NCI-H82 (cell line): ENCODE data around the gene CDKN1C.
"Not testable (repeated sequence)": the region's sequence is repeated elsewhere in the genome, so short reads cannot be mapped to it uniquely, and the experiment has no call there.

Experiments used
- DNase-seq: peaks from one replicate; lab custom pipeline; 2025; lab: John Stamatoyannopoulos, UW

CDKN1C gene

DNA sequence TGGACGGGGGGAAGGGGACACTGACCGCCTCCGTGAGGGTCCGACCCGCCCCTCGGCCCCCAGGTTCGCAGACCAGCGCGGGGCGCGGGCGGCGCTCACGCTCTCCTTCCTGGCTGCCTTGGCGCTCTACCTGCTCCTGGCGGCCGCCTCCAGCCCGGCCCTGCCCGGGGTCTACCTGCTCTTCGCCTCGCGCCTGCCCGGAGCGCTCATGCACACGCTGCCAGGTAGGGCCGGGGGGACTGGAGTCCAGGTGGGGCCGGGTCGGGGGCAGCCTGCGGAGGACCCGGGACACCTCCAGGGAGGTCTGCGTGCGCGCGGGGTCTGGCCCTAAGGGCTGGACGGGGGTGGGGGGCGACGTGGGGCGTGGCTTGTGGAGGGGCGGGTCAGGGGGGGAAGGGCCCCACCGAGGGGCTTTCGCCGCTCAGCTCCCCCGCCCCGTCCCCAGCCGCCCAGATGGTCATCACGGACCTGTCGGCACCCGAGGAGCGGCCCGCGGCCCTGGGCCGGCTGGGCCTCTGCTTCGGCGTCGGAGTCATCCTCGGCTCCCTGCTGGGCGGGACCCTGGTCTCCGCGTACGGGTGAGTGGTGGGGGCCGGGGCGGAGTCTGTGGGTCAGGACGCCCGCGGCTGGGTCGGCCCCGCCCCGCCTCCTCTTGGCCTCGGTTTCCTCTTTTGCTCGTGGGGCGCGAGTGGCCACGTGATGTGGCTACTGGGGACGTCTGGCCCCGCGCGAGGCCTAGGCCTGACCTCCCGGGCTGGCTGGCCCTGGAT, 23.7 kb upstream of the CDKN1C start:
- DNase-seq, result no peak

DNA sequence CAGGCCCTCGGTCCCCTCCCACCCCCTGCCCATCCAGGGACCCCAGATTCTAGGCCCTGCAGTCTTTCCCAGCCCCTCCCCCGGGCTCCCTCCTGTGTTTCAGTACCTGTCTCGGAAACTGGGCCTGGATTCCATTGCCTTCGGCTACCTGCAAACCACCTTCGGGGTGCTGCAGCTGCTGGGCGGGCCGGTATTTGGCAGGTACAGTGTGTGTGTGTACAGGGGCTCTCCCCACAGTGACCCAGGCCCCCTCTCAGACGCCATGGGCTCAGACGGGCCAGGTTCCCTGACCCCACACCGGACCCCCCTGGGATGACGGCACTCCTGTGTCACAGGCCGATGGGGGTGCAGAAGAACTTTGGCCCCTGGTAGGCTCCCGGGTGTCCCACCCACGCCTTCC, 22.6 kb upstream of the CDKN1C start:
- no peak for DNase-seq

DNA sequence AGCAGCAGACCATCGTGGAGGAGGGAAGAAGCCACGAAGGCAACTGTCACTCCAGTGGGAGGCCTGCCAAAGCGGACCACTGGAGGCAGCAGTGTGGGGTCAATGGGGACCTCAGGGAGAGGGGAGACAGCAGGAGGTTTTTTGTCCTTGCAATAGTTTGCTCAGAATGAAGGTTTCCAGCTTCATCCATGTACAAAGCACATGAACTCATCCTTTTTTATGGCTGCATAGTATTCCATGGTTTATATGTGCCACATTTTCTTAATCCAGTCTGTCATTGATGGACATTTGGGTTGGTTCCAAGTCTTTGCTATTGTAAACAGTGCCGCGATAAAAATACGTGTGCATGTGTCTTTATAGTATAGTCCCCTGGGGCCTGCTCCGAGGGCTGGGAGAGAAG, 19.7 kb upstream of the CDKN1C start:
- DNase-seq, result not testable (repeated sequence)

DNA sequence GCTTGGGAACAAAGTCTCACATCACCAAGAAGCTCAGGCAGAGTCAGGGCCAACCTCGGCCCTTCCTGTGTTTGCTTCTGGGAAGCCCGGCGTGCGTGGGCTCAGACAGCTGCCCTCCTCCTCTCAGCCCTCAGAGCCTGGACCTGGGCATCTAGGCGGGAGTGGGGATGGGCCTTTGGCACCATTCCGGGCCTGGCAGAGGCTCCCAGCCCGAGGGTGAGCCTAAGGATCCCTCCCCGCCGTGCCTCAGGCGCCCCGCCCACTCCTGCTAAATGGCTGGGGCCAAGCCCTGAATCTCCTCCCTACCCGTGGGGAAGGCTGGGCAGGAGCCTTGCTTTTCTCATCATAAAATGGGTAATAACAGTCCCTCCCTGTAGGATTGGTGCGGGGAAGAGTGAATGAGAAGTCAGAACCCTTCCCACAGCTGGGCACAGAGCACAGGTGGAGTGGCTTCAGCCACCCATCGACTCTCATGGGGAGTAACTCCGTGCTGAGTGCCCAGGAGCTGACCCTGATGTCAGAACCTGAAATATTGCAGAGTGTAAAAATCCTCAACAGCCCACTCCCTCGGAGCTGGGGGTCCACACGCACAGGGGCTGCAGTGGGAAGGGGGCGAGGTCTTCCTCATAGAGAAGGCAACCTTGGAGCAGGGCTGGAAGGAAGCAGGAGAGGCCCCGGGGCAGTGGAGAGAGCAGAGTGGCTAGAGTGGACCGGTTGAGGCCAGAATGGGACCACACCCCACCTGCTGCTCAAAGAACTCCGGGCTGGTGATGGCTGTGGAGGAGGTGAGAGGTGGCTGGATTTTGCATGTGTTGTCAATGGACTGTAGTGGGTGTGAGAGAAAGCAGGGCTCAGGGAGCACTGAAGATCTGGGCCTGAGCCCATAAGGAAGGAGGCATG, 18.8 kb upstream of the CDKN1C start:
- no peak for DNase-seq

DNA sequence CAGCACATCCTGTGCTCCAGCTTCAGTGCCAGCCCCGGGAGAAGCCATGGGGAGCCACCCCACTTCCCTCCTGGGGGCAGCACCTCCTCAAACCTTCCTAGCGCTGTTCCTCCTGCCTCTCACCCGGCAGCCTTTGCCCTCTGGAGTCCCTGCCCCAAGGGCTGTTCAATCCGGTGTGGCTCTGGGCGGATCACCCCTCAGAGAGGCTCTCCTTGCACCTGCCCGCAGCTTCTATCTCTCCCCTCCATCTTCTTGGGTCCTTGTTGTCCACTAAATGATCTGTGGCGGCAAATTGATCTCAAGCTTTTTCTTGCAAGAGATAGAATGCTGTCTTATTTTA, 18.1 kb upstream of the CDKN1C start:
- no peak for DNase-seq

DNA sequence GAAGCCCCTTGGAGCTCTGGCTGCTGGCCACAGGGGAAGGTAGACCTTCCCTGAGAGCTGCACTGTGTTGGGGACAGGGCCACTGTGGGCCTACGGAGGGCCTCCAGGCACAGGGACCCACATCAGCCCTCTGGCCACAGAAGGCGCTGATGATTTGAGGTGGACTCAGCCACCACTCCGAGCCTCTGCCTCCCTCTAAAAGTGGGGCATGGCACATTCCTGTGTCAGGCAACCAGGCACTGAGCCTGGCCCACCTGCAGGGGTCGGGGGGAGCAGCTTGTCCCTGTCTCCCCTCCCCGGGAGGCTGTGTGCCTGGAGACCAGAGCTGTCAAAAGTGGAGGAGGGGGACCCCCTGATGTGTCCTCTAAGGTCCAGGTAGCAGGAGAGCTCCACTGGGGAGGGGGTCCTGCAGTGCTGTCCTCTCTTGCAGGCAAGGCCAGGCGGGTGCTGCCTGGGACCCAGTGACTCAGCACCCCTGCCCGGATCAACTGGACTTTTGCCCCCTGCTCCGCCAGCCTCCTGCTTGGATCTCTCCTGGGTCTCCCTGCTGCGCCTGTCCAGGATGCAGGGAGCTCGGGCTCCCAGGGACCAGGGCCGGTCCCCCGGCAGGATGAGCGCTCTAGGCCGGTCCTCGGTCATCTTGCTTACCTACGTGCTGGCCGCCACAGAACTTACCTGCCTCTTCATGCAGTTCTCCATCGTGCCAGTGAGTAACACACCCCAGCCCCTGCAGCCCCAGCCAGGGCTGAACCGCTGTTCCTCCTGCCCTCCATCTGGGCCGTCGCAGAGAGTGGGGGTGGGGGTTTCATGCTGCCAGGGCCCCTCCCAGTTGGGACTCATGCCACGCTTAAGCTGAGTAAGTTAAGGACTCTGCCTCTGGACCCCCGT, 17.5 kb upstream of the CDKN1C start:
- DNase-seq, result no peak

DNA sequence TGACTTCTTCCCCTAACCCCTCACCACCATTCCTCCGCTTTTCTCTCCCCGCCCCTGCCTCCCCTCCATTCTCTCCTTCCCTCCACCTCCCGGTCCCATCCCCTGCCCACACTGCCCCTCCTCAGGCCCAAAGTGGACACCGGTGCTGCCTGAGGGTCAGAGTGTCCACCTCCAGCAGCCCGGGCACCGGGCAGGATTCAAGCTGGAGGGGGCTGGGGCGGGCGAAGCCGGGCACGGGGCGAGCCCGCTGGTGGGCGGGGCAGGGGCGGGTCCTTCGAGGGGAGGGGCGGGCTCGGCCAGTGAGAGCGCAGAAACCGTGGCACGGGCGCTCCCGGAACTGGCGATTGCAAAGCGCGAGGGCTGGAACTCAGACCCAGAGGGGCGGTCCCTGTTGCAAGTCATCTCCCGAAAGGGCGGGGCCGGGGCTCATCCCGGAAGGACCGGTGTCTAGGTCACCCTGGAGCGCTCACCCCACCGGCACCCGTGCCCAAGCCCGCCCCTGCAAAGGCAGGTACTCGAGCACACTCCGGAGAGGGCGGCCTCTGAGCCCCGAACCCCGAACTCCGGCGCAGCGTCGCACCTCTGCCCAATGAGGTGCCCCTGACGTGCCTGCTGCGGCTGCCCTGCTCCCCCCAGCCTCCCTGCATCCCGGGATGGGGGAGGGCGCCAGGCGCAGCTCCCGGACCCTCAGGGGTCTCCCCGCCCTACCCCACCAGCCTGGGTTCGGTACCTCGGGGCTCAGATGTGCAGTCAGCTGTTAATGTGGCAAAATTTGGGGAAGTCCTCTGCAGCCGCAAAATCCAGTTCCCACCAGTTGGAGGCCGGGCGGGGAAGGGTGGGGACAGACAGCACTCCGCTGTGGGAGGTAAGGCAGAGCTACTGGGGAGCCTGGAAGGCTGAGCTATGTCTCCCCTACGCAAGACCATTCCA, 16.5 kb upstream of the CDKN1C start:
- DNase-seq, result peak; percentile 86

DNA sequence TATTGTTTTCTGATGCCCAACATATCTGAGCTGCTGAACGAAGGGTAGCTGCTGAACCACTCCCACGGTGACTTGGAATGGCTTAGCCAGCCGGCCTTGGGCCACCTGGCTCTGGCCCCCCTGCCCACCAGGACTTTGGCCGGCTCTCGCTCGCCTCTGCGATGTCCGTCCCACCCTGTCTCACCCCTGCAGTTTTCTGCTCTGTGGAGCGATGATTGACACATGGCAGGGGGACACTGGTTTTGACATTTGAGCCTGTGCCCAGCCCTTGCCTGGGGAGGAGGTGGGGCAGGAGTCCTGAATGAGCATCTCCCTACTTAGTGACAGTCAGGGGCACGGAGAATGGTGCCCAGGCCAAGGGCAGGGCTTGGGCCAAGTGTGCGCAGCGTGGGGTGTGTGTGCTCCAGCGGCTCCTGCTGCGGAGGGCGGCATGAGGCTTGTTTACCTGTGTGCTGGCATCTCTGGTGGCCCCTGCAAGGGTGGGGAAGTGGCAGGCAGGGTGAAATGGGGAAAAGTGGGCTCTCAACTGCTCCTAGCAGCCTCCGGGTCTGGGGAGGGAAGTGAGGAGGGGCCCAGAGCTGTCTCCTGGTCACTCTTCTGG, 15.7 kb upstream of the CDKN1C start:
- no peak for DNase-seq

DNA sequence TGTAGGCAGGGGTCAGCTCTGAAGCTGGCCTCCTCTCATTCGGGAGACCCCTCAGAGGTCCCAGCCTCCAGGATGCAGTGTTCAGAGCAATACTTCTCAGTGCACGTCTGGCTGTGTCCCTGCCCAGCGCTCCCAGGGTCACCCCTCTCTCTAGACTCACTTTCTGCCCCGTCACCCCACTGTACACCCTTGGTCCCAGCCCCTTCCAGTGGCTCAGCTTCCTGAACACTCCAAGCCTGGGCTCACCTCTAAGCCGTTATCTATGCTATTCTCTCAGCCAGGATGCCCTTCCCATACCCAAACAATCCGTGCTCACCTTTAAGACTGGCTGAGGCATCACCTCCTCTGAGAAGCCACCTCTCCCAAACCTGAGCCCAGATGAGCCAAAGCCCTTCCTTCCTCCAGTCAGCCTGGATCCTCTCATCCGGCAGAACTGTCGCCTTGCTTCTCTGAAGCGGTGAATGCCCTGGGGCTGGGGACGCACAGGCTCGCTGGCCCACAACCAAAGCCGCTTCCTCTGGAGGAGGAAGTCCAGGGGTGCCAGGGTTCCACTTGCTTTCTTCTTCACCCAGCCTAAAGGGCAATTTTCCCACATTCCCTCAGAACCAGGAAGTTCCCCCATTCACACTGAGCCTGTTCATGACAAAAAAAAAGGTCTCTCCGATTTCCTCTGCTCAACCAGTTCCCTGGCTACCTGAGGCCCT, 13.7 kb upstream of the CDKN1C start:
- no peak for DNase-seq

DNA sequence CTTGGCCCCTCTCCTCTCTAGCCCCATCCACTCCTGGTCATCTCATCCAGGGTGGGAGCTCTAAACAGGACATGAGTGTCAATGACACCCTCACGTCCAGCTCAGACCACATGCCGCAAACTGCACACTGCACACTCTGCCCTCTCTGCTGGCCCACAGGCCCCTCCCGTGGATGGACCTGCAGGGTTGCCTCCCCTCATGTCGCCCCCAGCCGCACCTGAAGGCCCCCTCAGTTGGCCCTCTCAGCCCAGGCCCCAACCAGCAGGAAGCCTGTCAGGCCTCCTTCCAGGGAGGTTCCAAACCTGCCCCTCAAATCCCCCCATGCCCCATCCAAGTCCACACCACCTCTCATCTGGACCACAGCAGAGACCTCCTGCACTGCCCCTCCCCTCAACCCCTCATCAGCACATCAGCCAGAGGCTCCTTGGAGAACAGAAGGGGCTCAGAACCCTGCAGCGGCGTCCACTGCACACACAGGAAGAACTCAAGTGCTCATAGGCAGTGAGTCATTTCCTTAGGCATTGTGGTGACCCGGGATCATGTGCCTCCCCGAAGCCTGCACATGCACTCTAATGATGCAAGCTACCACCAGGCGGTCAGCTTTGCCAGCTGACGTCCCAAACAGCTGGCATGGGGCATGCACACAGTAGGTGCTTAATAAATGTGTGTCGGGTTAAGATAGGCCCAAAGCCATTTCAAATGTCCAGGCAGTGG, 12.9 kb upstream of the CDKN1C start:
- no peak for DNase-seq

DNA sequence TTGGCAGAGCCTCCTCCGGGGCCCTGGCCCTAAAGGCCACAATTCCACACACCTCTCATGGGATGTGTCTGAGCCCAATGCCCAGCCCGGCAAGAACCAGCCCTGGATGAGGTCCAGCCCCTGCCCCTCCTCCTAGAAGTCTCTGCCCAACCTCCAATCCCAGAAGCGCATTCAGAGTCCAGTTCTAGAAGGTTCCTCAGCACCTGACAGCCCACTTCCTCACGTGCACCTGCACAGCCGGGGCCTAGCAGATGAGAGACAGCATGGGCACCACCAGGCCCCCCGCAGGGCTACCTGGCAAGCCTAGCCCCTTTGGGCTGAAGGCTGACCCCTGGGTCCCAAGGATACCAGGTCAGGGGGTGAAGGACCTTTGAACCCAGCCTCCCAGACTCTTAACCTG, 11.5 kb upstream of the CDKN1C start:
- DNase-seq, result no peak

DNA sequence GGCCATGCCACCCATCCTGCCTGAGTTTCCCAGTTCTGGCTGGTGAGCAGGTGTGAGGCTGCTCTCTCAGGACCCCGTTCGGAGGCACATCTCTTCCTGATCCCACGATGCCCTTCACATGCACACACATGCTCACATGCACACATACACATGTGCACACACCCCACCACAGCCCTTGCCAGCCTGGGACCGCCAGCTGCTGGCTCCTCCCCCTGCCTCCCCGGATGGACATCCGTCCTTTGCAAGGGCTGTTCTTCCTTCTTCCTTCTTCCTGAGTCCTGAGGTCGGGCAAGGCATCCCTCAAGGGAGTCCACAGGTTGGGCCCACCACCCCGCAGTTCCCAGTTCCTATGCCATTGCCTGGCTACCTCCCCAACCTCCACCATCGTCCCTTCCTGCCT, 10.5 kb upstream of the CDKN1C start:
- DNase-seq, result no peak

DNA sequence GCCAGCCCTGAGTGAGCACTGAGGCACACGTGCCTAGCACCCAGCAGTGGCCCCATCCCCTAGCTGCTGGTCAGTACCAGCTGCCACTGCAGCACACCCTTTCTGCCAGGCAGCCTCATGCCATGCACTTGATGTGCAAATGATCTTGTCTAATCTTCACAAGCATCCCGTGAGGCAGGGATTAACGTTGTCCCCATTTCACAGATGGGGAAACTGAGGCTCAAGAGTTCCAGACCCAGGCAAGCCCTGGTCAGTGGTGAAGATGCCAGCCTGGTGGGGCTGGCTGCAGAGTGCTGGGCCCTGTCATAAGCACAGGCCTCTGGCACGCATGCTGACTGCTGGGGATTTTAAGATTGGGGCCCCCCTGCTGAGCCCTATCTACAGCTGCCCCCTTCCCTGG, 8.4 kb upstream of the CDKN1C start:
- no peak for DNase-seq

DNA sequence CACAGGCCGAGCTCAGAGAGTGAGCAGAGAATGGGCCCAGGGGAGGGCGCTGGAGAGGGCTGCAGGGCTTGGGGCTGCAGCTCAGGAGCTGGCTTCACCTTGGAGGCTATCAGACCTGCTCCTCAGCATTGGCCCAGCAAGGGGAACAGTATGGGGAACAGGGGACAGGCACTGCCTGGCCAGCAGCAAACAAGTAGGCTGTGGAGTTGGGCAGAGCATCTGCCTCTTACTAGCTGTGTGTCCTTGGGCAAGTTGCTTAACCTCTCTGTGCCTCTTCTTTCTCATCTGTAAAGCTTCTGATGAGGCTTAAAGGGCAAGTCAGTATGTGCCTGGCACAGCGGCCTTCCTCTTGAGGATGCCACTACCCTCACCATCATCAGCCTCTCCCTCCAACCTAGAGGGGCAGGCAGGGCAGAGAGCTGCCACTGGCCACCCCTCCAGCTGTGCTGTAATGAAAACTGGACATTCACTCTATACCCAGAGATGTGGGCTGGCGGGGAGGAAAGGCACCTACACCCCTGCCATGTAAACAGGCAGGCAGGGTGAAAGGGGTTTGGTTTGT, 7.5 kb upstream of the CDKN1C start:
- no peak for DNase-seq

DNA sequence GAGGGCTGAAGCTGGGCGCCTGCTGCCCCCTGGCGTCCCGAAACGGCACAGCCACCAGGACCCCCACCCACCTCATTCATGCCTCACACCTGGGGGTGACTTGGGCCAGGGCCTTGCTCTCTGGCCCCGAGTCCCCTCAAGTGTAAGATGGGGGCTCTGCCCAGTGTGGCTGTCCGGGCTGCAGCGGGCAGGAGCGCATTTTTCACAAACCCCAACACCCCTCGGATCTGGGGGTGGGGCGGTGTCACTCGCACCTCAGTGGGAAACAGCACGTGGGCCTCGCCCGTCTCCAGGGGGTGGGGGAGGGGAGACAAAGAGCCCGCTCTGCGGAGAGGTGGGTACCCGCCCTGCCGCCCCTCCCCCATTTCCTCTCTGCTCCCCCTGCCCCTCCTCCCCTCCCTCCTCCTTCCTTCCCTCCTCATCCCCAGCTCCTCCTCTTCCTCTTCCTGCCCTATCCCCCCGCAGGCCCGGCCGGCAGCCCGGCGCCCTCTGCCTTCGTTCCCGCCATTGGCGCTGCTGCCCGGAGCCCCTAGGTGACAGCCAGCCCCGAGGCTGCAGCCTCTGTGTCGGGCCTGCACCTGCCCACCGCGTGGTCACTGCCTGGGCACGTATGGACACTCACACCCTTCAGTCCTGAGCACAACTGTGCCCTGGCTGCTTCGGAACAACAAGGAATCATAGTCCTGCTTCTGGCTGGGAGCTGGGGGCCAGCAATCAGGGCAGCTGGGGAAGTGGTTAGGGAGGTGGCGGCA, 6.8 kb upstream of the CDKN1C start:
- peak; percentile 68 for DNase-seq

DNA sequence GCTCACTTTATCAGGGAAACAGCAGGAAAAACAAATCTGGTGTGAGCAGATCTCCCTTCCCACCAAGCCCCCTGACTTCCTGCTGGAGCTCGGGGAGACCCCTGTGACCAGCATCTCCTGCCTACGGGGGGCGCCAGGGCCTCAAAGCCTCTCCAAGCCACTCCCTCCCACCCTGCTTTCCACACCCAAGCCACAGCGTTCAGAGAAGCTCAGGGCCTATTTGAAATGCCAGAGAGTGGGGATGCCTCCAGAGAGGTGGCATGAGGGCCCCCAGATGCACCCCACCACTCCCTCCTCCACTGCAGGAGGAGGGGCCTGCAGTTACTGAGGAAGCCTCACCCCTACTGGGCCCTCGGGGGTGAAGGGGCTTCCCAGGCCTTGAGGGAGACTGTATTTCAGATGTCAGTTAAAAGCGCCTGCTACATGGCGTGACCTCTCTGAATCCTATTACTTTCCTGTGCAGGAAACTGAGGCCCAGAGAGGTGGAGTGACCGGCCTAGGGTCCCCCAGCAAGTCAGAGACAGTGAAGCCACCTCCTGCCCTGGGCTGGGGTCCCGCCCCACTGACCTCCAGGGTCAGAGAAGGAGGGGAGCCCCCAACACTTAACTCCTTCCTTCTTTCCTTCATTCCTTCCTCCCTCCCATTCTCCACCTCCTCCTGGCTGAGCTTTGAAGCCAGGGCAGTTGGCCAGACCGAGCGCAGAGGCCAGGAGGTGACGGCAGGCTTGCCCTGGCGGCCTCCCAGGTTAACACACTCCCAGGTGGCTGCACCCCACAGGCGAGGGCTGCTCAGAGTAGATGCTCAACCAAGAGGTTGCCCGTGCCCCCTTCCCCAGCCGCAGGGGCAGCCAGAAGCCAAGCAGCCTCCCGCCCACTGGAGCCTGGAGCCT, 6.0 kb upstream of the CDKN1C start:
- peak; percentile 20 for DNase-seq

DNA sequence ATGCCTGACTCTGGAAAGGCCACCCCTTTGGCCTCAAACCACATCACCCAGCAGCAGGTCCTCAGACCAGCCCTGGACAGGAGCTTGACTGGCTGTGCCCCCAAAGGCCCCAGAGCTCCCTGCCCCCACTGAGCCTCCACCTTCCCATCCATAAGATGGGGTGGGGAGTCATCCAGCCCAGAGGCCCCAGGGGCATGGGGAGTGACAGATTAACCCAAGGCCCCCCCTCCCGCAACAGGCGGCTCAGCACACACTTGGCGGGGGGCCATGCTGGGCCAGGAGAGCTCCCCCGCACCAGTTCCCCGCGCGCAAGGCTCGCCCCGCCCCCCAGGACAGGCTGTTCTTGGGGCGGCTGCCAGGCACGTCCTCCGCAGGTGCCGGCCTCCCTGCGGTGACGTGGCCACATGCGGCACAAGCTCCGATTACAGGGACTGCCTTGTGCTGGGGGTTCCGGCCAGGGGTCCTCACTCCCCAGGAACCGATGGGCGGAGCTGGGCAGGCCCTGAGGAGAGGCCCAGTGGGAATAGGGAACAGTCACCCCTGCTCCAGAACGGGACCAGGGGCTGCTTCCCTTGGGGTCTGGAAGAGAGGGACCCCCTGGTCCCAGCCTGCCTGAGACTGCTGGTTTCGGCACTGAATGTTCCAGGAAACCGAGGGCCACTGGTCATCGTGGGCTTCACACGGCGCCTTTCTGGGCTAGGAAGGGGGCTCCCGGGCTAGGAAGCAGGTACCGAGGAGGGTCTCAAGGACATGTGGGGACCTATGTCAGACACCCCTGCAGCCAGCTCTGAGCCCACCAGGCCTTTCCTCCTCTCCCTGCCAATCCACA, 5.1 kb upstream of the CDKN1C start:
- no peak for DNase-seq
